HG03060 (cell line): ENCODE measurements around the gene STAT3.
"Not testable (repeated sequence)": the region's sequence is repeated elsewhere in the genome, so short reads cannot be mapped to it uniquely, and the experiment has no call there.

Experiments used
- ATAC-seq: cut with Tn5 transposase; IDR thresholded peaks from one replicate; pipeline ENCODE4 v1.9.1; 2021; ENCODE audit warnings: low read depth, moderate number of reproducible peaks; ENCODE audit not compliant: unreplicated experiment

STAT3 gene

GRCh38 chr17:42388381-42389134, at the start of gene STAT3:
STAT3 (minus strand) TSS chr17:42388442; CDS start chr17:42348516, 39,926 bp downstream.
- ATAC-seq: peak; percentile 90

- ATAC-seq: no peak
Measured at GRCh38 chr17:42436391-42436790, 48.1 kb upstream of the STAT3 start.

- no peak for ATAC-seq
Measured at GRCh38 chr17:42431758-42432161, 43.5 kb upstream of the STAT3 start.

- no peak for ATAC-seq
Measured at GRCh38 chr17:42429726-42430447, 41.6 kb upstream of the STAT3 start.

GRCh38 chr17:42428141-42428944, 40.1 kb upstream of the STAT3 start:
- ATAC-seq: no peak

GRCh38 chr17:42424991-42425610, 36.9 kb upstream of the STAT3 start:
- no peak for ATAC-seq

GRCh38 chr17:42423766-42424165, 35.5 kb upstream of the STAT3 start:
- ATAC-seq: no peak

- no peak for ATAC-seq
Measured at GRCh38 chr17:42422958-42423712, 34.9 kb upstream of the STAT3 start, which contains the start of gene CAVIN1. CAVIN1 (minus strand) TSS chr17:42423256; CDS start chr17:42423097, 159 bp downstream.

GRCh38 chr17:42422412-42422957, 34.2 kb upstream of the STAT3 start:
- no peak for ATAC-seq

- no peak for ATAC-seq
Measured at GRCh38 chr17:42421507-42422338, 33.5 kb upstream of the STAT3 start.

GRCh38 chr17:42421136-42421506, 32.9 kb upstream of the STAT3 start:
- no peak for ATAC-seq

- ATAC-seq: not testable (repeated sequence)
Measured at GRCh38 chr17:42417981-42418380, 29.7 kb upstream of the STAT3 start.

GRCh38 chr17:42414704-42415409, 26.6 kb upstream of the STAT3 start:
- ATAC-seq: no peak

GRCh38 chr17:42413464-42414040, 25.3 kb upstream of the STAT3 start:
- no peak for ATAC-seq

- ATAC-seq: no peak
Measured at GRCh38 chr17:42411905-42412679, 23.9 kb upstream of the STAT3 start.

- ATAC-seq: no peak
Measured at GRCh38 chr17:42411361-42411760, 23.1 kb upstream of the STAT3 start.

GRCh38 chr17:42410319-42410685, 22.1 kb upstream of the STAT3 start:
- ATAC-seq: no peak
